Activated effector memory CD4-positive, alpha-beta T cell treated with Interleukin-2 at 50 U/mL for 16 hours (primary cell): Measurements from ENCODE around the gene NAXD.
"Not testable (repeated sequence)": the region's sequence is repeated elsewhere in the genome, so short reads cannot be mapped to it uniquely, and the experiment has no call there.

ENCODE experiments used
- DNase-seq: peaks from one replicate; pipeline ENCODE4 v3.0.0-alpha.2; 2020

The NAXD gene

DNA sequence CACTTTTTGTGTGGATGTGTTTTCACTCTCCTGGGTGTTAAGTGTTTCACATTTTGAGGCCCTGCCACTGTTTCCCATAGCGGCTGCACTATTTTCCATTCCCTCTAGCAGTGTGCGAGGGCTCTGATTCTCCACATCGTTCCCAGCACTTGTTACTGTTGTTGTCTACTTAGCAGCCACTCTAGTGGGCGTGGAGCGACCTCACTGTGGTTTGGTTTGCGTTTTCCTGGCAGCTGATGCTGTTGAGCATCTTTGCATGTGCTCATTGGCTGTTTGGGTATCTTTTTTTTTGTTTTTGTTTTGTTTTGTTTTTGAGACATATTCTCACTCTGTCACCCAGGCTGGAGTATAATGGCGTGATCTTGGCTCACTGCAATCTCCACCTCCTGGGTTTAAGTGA lies 14.4 kb downstream of the NAXD start:
- DNase-seq: no peak

DNA sequence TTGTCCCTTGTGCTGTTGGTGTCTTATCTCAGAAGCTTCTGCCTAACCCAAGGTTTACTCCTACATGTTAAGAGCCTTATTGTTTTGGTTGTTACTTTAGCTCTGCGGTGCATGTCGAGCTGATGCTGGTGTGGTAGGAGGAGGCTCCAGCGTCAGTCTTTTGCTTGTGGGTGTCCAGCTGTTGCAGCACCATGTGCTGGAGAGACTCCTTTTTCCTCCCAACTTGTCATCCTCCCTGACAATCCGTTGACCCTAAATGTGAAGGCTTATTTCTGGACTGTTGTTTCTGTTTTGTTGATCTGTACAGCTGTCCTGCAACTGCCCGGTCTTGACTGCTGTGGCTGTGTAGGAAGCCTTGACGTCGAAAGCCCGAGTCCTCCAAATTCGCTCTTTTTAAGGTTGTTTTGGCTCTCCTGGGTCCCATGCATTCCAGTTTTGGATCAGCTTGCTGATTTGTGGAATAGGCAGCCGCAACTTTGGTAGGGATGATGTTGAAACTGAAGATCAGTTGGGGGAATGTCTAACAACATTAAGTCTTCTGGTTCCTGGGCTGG lies 15.3 kb downstream of the NAXD start:
- no peak for DNase-seq

DNA sequence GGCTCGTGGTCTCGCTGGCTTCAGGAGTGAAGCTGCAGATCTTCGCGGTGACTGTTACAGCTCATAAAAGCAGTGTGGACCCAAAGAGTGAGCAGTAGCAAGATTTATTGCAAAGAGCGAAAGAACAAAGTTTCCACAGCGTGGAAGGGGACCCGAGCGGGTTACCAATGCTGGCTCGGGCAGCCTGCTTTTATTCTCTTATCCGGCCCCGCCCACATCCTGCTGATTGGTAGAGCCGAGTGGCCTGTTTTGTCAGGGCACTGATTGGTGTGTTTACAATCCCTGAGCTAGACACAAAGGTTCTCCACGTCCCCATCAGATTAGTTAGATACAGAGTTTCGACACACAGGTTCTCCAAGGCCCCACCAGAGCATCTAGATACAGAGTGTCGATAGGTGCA lies 16.9 kb downstream of the NAXD start:
- not testable (repeated sequence) for DNase-seq

DNA sequence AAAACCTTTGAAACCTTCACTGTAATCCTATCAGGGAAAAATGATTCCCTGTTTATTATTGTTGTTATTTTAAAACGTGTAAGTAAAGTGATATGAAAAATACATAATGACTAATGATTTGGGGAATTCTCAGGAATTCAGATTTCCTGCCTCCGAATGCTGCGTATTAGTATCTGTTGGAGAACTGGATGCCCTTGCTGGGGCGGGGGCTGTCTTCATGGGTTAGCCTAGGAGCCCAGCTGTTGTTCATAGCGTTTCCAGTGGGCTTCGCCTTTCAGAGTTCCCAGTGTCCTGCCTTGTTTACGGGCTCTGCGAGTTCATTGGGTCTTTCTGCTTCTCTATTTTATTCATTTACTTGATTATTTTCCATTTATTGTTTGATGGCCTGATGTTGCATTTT lies 18.4 kb downstream of the NAXD start:
- no peak for DNase-seq

GRCh38 chr13:110634558-110634957 lies 19.2 kb downstream of the NAXD start:
- no peak for DNase-seq

GRCh38 chr13:110635405-110636002 lies 20.2 kb downstream of the NAXD start:
- DNase-seq: no peak

DNA sequence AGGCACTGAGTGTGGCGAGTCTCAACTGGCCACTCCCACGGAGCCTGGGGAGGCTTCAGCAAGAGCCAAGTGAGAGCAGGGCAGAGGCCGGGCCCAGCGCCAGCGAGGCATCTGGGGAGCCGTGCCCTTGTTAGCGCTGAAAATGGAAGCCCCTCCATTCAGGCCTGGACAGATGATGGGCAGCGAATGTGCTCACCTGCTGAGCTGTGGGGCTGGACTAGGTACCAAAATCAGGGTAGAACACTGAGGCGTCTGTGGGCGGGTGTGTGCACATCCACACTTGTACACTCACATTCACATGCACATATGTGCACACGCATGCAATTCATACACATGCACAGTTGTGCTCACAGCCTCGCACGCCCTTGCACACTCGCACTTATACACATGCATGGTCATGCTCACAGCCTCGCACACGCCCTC lies 20.7 kb downstream of the NAXD start:
- no peak for DNase-seq

GRCh38 chr13:110636701-110637201 lies 21.4 kb downstream of the NAXD start:
- no peak for DNase-seq

- no peak for DNase-seq
Observed at GRCh38 chr13:110637275-110637674, 21.9 kb downstream of the NAXD start.

DNA sequence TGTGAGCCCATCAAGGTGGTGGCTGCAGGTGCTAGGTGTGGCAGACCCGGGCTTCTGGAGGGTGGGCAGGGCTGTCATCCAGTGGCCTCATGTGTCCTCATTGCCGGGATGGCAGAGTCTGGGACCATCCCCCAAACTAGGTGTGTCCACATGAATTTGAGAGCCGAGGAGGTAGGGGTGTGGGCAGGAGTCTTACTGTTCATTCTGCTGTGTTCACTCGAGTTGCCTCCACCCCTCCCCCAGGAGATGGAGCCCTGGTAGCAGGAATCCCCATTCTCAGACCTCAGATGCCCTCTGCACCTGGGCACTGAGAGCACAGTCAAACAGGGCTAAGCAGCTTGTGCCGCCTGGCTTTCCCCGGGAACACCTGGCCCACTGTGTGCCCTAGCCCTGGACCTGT lies 22.4 kb downstream of the NAXD start:
- DNase-seq: no peak

GRCh38 chr13:110638257-110638656 lies 22.9 kb downstream of the NAXD start:
- no peak for DNase-seq

- DNase-seq: no peak
Observed at GRCh38 chr13:110638814-110639806, 23.8 kb downstream of the NAXD start.

- no peak for DNase-seq
Observed at GRCh38 chr13:110639935-110640334, 24.6 kb downstream of the NAXD start.

DNA sequence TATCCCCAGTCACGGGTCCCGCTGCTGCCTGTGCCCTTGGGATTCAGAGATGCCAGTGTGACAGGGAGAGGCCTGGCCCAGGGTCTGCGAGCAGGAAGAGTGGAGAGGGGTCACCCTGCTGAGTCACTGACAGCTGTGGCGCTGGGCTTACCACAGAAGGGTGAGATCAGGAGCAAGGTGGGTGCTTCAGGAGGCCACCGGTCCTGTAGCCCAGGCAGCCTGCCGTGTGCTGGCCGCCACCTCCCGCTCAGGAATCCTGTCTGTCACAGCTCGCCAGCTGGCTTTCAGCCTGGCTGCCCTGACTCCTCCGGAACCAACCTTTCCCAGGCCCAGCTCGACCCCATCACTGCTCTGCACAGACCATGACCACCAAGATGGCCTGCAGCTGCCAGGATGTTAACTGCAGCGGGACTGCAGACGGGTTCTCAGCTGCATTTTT lies 25.3 kb downstream of the NAXD start:
- DNase-seq: no peak

GRCh38 chr13:110641055-110642015 lies 26.0 kb downstream of the NAXD start:
- no peak for DNase-seq

DNA sequence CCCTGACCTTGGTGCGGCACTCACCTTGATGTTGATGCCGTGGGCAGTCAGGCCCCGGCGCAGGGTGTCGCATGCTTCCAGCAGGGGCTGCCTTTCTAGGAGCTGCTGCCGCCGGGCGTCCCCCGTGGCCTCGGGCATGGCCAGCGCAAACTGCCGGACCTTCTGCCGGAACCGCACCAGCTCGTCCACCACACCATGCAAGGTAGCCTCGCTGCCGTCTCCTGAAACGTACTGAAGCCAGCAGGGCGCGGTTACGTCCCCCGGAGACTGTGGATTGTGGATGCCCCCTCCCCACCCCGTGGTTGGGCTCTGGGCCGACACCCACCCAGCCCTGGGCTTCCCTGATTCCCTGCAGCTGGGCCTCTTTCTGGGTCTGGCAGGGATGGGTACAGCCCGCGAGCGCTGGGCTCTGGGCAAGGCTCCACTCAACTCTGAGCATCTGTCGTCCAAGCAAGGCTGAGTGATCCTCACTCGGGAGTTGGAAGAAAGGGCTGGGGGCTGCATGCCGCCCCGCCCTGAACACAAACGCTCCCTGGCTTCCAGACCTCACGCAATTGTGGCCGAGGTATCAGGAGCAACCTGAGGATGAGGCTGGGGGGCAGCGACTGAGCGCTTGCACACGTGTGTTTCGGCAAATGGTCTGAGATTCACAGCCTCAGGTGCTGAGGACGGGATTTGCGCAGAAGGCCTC lies 27.1 kb downstream of the NAXD start:
- no peak for DNase-seq

- DNase-seq: no peak
Observed at GRCh38 chr13:110643324-110643723, 28.0 kb downstream of the NAXD start.

- DNase-seq: no peak
Observed at GRCh38 chr13:110643768-110644421, 28.6 kb downstream of the NAXD start.

- peak; percentile 28 for DNase-seq
Observed at GRCh38 chr13:110644892-110645521, 29.7 kb downstream of the NAXD start.

- no peak for DNase-seq
Observed at GRCh38 chr13:110645750-110646149, 30.4 kb downstream of the NAXD start.
